ENCODE data around the gene UMAD1.

The UMAD1 gene

DNA sequence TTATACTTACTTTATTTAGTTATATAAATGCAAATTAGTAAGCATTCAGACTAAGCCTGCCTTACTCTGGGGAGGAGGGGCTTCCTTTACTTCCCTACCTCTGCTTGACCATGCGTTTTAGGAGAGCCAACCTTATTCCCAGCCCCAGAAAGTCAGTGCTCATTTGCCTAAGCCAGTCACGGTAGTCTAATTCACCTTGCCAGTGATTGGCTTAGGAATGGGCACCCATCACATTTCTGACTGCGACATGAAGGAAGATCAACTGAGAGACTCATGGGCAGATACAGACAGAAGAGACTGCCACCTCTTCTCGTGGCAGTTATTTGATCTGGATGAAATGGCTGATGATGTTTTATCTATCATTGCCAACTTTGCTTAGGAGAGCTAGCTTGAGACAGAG, 48.4 kb downstream of the UMAD1 start:
- no peak for DNase-seq (ENCODE audit: low read depth in 3 of 3)

DNA sequence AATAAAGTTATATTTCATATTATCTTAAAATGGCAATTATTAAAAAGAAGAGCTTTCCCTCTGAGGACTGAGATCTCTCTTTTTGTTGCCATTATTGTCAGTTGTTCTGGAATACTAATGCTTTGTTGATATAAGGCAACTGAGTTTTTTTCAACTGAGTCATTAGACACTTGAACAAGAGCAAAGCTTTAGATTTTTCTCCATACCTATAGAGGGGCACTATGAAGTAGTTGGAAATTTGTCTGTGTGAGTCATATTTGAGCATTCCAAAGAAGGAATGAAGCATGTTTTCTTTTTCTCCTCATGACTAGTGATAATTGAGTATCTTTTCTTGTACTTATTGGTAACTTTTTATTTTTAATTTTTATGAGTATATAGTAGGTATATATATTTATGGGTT, 53.3 kb downstream of the UMAD1 start:
- DNase-seq (ENCODE audit: low read depth in 3 of 3) = no peak

DNA sequence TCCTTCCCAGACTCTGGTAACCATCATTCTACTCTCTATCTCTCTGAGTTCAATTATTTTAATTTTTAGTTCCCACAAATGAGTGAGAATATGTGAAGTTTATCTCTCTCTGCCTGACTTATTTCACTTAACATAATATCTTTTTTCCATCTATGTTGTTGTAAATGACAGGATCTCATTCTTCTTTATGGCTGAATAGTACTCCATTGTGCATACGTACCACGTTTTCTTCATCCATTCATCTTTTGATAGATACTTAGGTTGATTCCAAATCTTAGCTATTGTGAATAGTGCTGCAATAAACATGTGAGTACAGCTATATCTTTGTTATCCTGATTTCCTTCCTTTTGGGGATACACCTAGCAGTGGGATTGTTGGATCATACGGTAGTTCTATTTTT, 54.0 kb downstream of the UMAD1 start:
- DNase-seq (ENCODE audit: low read depth in 3 of 3) = no peak

DNA sequence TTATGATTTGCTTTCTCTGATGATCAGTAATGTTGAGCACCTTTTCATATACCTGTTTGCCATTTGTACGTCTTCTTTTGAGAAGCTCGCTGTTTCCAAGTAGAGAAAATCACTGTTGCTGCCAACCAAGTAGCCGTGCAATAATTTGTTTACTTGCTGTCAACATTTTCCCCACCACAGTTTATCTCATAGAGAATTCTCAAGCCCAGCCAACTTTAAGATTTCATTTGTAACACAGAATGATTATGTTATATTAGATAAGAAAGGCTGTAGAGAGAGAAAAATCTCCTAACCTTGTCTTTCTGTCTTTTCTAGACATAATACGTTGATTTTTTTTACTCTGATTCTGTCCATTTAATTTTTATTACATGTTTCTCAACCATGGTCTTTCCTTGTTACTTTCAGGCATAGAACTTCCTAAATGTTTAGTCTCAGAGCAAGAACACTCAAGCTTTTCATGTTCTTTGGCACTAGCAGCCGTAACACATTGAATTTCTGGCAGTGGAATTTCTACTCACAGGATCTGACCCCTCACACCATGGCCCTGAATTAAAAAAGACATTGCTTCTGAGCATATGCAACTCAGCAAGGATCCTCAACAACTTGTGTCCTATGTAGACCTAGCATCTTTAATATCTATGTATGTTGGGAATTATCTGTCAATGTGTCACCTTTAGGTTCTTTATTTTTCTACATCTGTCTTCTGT, 54.7 kb downstream of the UMAD1 start:
- no peak for DNase-seq (ENCODE audit: low read depth in 3 of 3)

DNA sequence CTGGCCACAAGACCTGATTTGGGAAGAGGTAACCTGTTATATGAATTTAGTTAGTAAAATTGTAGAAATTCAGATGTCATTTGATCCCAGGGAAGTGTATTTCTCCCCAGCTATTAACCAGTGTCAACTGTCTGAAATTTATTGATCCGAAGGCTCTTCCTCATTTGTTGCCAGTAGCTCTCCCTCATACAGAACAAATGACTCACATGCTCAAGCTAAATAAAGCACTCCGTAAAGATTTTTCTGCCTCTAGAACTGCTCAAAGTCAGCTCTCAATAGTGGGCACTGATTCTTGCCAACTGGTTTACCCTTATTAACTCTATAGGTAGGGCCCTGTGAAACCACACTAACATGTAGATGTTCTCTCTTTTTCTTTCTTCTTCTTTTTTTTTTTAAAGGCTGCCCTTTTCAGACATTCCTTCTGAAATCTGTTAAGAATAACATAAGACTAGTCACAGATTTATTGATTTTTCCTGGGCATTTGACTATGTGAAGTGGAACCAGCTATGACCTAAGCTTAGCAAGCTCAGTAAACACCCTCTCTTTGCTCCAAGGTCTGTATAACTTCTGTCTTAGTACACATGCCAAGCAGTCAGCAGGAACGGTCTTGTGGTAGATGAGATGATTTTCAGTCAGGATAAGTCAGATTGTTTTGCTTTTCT, 56.0 kb downstream of the UMAD1 start:
- DNase-seq (ENCODE audit: low read depth in 3 of 3) = no peak

DNA sequence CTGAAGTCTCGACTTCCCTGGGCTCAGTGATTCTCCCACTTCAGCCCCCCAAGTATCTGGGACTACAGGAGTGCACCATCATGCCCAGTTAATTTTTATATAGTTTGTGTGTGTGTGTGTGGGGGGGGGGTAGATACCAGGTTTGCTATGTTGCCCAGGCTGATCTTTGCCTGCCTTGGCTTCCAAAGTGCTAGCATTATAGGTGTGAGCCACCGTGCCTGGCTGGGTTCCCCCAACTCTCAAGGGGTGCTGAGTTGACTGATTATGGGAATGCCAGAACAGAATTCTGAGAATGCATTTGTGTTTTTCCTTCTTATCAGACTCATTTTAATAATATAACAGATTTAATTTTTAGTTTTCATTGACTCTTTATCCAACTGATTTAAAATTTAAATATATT, 58.4 kb downstream of the UMAD1 start:
- DNase-seq (ENCODE audit: low read depth in 3 of 3) = no peak

DNA sequence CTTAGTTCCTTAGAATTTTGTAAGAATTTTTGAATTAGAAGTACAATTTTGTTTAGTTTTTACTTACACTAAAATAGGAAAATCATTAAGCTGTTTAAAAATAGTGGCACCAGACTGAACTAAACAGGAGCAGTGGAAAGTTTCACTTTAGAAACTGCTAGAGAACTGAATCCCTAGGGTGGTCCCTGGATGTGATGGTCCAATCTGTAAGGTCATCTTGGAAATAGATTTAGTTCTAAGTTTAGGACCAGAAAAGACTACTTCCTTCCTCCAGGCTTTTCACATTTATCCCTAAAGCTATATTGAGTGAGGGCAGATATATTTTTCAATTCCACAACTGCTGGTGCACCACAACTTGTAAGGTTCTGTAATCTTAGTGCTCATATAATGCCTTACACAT, 58.8 kb downstream of the UMAD1 start:
- no peak for DNase-seq (ENCODE audit: low read depth in 3 of 3)

DNA sequence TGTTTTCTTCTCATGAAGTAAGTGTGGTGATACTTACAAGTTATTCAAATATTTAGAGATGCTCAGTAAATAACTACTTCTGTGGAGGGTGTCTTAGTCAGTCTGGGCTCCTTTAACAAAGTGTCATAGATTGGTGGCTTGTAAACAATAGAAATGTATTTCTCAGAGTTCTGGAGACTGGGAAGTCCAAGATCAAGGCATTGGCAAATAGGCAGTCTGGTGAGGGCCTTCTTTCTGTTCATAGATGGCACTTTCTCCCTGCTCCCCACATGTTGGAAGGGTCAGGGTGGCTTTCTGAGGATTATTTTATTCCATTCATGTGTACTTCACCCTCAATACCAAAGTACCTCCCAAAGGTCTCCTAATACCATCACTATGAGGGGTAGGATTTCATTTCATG, 59.4 kb downstream of the UMAD1 start:
- no peak for DNase-seq (ENCODE audit: low read depth in 3 of 3)

DNA sequence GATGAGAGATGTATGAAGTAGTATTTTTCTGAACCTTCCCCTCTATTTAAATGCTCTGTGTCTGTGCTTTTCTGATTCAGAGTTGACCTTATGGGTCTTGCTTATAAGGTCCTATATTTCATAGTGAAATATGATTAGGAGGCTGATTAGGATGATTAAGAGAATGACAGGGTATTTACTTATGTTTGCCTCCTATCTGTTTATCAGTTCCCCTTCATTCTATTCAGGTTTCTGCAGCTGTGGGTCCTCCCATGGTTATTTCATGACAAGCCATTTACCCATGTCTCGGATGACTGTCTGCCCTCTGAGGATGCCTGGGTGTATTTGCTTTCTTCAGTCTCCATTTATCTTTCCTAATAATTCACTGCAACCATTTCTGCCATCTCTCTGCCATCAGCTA, 61.0 kb downstream of the UMAD1 start:
- DNase-seq (ENCODE audit: low read depth in 3 of 3) = no peak

DNA sequence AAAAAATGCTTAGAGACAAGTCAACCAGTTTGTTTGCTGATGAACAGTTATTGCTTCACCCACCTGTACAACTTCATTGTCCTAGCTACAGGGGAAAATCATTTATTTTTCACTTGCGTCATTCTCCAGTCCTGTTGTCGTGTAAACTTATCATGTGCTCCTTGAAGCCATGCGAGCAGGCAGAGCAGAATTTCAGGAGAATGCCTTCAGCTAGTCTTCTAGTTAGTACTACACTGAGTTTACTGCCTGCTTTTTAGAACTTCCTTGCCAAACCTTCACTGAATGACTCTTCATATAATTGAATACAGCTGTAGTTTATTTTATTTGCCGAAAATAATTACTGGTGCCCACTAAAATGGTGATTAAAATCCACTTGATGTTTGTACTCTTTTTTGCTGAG, 62.3 kb downstream of the UMAD1 start:
- no peak for DNase-seq (ENCODE audit: low read depth in 3 of 3)

DNA sequence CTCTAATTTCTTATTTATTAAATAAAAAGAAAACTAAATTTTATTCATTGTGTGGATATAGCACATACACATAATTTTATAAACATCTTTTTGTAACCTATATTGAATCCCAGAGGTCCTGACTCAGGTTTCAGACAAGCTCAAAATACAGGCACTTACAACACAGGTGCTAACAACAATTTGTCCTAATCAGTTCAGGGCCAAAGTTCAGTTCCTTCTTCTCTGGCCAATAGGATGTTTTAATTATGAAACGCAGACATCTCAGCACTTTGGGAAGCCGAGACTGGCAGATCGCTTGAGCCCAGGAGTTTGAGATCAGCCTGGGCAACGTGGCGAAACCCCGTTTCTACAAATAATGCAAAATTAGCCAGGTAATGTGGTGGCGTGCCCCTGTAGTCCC, 62.9 kb downstream of the UMAD1 start:
- no peak for DNase-seq (ENCODE audit: low read depth in 3 of 3)

DNA sequence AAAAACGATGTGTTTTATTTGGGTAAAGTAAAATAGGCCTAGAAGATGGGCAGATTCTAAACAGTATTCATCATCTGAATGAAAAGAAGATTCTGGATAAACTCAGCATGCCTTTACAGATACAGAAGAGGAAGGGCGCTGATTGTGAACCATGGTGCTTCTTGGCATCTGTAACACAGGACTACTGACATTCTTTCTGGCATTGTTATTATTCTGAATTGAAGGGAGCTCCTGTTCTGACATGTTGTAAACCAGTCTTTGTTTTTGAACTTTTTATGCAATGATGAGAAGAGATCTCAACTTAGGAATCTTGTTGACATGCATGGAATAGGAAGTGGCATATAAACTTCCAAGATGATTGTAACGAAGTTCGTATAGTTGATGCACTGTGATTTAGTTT, 64.3 kb downstream of the UMAD1 start:
- no peak for DNase-seq (ENCODE audit: low read depth in 3 of 3)

DNA sequence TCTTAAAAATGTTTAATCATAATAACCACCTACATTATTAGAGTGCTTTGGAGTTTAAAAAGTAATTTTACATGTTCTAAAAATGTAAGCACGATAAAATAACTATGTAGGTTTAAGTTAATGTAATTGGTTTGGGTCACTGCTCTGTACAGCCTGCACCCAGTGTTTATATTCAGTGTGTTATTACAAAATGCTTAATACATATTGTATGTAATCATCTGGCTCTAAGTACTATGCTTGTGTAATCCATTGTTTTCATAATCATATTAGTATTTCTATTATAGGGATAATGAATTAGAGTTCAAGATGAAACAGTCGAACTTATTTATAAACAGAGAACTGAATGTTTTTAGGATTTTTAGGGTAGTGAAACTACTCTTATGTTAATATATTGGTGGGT, 64.8 kb downstream of the UMAD1 start:
- DNase-seq (ENCODE audit: low read depth in 3 of 3) = no peak

DNA sequence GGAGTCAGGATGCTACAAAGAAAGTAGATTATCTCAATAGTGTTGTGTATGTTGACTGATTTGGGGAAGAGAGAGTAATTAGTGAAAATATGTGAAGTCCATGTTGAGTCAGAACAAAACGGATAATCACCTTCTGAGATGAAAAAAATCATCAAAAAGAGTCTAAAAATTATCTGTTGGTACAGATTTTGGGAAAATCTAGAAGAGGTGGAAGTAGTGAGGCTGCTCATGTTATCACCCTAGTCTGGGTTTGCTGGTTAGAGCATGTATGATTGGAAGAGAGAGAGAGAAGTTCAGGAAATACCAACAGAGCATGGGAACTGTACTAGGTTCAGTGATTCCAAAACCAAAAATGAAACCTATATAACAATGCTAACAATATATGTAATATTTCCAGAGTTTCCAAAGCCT, 65.6 kb downstream of the UMAD1 start:
- DNase-seq (ENCODE audit: low read depth in 3 of 3) = no peak

DNA sequence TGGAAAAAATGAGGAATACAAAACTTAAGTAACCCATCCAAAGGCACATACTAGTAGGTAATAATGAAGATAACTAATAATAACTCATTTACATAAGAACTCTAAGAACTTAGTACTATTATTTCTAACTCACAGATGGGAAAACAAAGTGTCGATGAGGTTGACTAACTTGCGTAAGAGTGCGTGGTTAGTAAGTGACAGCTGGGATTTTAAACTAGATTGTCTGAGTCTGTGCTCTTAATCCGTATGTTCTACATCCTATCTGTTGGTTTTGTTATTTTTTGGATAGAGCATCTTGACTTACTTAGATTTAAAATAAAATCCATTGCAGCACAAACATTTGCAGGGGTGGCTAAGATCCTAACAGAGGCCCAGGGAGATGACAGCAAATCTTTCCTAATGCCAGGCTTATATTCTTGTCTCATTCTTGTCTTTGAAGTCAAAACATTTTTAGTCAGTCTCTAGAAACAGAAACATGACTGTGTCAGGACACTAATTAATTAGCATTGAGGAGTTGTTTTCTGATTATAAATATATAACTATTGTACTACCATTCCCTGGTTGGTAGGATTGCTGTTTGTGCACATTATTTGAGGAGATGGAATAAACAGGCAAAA, 66.1 kb downstream of the UMAD1 start:
- no peak for DNase-seq (ENCODE audit: low read depth in 3 of 3)

DNA sequence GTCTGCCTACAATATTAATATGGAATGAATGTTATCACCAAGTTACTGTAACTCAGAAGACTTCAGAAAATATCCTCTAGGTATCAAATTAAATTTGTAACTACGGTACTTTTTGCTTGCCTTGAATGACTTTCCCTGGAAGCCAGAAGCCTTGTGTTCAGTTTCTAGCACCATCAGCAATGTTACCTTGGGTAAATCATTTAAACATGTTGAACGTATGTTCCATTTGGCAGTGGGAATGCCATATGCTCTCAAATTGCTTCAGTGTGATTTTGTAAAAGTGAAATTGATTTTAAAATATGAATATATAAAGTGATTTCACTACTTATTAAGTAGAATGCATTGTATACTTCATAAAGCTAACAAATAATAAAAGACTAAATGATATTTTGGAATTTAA, 66.7 kb downstream of the UMAD1 start:
- no peak for DNase-seq (ENCODE audit: low read depth in 3 of 3)

DNA sequence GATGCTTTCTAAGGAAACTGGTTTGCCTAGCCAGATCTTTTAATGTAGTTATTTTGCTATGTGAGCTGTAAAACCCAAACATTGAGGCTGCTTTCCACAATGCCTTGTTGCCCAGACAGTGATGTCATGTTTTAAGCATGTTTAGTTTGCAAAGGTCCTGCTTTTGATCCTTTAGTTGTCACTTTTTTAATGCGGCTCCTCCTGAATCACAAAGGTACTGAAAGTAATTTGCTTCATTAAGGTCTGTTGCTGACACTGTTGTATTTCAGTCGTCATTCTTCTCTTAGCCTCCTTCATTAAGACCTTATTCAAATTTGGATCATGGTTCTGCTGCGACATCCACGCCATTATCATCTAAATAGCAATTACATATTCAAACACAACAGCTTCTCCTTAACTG, 67.3 kb downstream of the UMAD1 start:
- no peak for DNase-seq (ENCODE audit: low read depth in 3 of 3)

DNA sequence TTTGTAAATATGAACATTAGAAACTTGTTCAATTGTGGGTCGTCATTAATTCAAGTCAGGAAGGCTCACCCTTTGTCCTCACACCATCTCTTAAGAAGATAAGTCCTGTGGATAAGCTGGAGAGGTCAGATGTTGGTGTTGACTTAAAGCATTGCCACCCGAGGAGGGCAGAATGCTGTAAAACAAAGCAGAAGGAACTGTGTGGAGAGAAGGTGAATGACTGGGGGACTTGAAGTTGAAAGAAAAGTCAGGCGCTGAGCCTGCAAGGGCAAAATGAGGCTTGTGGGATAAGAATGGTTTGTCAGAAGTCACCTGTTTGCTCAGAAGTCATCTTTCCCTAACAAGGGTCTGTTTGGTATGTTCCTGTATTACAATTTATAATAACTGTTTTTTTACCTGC, 68.7 kb downstream of the UMAD1 start:
- no peak for DNase-seq (ENCODE audit: low read depth in 3 of 3)

DNA sequence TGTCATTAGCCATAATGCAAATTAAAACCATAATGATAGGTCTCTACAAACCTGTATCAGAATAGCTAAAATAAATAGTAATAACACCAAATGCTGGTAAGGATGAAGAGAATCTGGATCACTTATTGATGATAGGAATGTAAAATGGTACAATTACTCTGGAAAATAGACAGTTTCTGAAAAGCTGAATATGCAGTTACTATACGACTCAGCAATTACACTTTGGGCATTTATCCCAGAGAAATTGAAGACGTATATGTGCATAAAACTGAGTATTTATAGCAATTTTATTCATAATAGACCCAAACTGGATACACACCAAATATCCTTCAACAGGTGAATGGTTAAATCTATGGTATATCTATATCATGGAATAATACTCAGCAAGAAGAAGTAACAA, 69.9 kb downstream of the UMAD1 start:
- DNase-seq (ENCODE audit: low read depth in 3 of 3) = no peak

DNA sequence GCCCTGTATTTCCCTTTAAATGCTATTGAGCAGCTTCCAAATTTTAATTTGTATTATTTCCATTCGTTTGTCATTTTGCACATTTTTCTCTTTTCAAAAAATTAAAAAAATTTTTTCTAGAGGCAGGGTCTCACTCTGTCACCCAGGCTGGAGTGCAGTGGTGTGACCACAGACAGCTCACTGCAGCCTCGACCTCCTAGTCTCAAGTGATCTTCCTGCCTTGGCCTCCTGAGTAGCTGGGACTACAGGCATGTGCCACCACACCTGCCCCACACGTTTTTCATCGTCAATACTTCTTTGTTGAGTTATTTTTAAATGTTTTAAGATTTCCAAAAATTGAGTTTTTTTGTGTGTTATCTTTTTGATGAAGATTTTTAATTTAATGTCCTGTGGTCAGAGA, 73.2 kb downstream of the UMAD1 start:
- DNase-seq (ENCODE audit: low read depth in 3 of 3) = no peak

DNA sequence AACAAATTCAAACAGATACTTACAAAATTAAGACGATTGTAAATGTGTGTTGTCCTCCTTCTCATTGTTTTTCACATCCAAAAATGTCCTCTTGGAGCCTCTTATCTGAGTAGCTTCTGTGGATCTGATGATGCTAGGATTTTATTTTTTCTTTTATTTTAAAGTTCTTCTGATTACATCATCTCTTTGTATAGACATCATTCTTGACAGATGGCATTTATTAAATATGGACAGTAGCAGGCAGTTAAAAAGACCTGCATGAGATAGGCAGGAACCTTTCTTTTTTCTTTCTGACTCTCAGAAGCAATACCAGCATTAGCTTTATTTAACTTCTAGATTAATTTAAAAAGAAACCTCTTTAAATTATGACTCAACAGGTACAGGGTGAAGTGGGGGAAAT, 77.9 kb downstream of the UMAD1 start, which contains the start of gene RPA3:
Gene RPA3 (minus strand): TSS at position 116 of the 400 bp plus-strand sequence. CDS start 78,189 bp downstream, outside the sequence.
- DNase-seq (ENCODE audit: low read depth in 3 of 3) = no peak

DNA sequence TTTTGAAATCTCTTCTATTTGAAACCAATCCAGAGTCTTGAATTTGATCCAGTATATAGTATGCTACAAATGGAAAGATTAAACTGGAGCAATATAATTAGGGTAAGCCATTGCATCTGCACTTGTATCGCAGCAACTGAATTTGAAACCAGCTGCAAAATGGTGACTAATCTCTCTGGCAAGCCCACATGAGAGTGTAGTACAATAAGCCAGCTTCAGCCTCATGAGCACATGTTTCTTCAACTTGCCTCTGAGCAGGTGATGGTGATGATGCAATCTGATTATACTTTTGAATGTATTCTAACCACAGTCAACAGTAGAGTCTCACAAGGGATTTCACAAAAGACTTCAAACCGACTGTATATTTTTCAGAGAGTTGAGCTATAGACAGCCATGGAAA, 78.7 kb downstream of the UMAD1 start:
- peak; percentile 12 to 43 (median 12) for DNase-seq (ENCODE audit: low read depth in 3 of 3)

DNA sequence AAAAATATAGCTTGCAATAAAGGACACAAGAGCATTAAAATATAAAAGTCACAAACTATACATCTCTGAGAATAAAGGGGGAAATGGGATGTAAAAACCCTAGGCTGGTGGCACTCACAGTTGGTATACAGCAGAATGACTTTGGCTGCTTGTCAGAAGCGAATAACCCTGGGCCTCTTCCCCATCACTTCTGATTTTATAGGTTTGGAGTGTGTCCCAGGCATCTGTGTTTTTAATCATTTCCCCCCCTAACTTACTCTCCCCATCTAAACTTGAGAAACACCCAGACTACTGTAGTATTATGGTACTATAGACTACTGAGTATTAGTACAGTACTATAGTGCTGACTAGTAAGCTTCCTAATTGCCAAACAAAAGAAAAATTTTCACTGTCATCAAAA, 79.6 kb downstream of the UMAD1 start:
- DNase-seq (ENCODE audit: low read depth in 3 of 3) = no peak
